ENCODE results near the gene EML6. TPM values are rescaled to one million over a fixed set of nuclear protein-coding genes. Genes with fewer than 3 reads are reported as not detected.

The EML6 gene
- total and polyA plus RNA-seq, 2 of the 8 experiments (the other 6 are each of a cell fraction or from before 2014, with no cell fraction given): 1.2 to 1.6 TPM

GRCh38 chr2:54928719-54929118 is 205.3 kb downstream of the EML6 start:
- Histone ChIP-seq H2BK12ac (ENCODE audit: low read depth, low read length) (no peak overlapping the region), H3K4me2 (ENCODE audit: insufficient read depth in 1 of 2, low read depth in 2 of 2, low read length in 2 of 2) (no peak overlapping the region), H2AK5ac (ENCODE audit: low read depth, low read length) (no peak overlapping the region), H3K56ac (replicated peaks; ENCODE audit: insufficient read length, low read depth, low read length) (no peak overlapping the region), H2BK5ac (ENCODE audit: low read depth, low read length) (no peak overlapping the region), H3K4me1 (replicated peaks in 1 of 4; ENCODE audit: control insufficient read depth in 3 of 4, insufficient read depth in 4 of 4, low read length in 3 of 4) (no peaks in the 10 kb centered on the region), H3K27ac (ENCODE audit: low read depth, low read length) (no peak overlapping the region), H4K91ac (replicated peaks; ENCODE audit: insufficient read length, low read length) (no peak overlapping the region), H3K14ac (ENCODE audit: insufficient read length) (no peak overlapping the region), H3K18ac (ENCODE audit: extremely low read depth, low read length) (no peak overlapping the region), H4K20me1 (replicated peaks in 1 of 2; ENCODE audit: control insufficient read depth in 1 of 2, insufficient read depth in 2 of 2, low read length in 2 of 2) (no peaks in the 10 kb centered on the region), H4K8ac (ENCODE audit: extremely low read depth, insufficient read depth, low read length) (no peak overlapping the region), H2BK120ac (replicated peaks; ENCODE audit: low read depth, low read length) (no peak overlapping the region), H2AFZ (ENCODE audit: low read length) (no peak overlapping the region), H3K79me2 (ENCODE audit: control insufficient read depth in 1 of 2, insufficient read depth in 2 of 2, low read length in 2 of 2) (no peaks in the 10 kb centered on the region), H3K23ac (ENCODE audit: insufficient read length) (no peak overlapping the region), H3K4ac (replicated peaks; ENCODE audit: insufficient read length, low read depth, low read length) (no peak overlapping the region), H3K23me2 (ENCODE audit: low read depth, low read length) (no peaks in the 10 kb centered on the region; the same call in 1 of the 2 replicates), H2BK15ac (ENCODE audit: low read length) (no peak overlapping the region), H3K79me1 (ENCODE audit: low read depth, low read length) (no peaks in the 10 kb centered on the region), H3K9me3 (ENCODE audit: insufficient read depth in 2 of 2, low read depth in 1 of 2, low read length in 1 of 2) (no peaks in the 10 kb centered on the region), H4K5ac (ENCODE audit: insufficient read length, low read depth, low read length) (no peak overlapping the region), H3K36me3 (ENCODE audit: control insufficient read depth in 2 of 4, insufficient read depth in 4 of 4, low read length in 3 of 4) (no peaks in the 10 kb centered on the region), H3K27me3 (replicated peaks in 1 of 4; ENCODE audit: control insufficient read depth in 3 of 4, extremely low read depth in 1 of 4, insufficient read depth in 3 of 4, low read length in 3 of 4) (no peaks in the 10 kb centered on the region), H3K9ac (replicated peaks in 1 of 4; ENCODE audit: extremely low read depth in 1 of 4, low read depth in 3 of 4, low read length in 3 of 4) (no peak overlapping the region), H2BK20ac (ENCODE audit: low read length) (no peak overlapping the region), H3K4me3 (ENCODE audit: extremely low read depth in 1 of 4, insufficient read depth in 2 of 4, low read depth in 3 of 4, low read length in 4 of 4) (no peak overlapping the region)
- ChIA-PET POLR2A (ENCODE audit: partially characterized antibody) (no interaction called here), CTCF (ENCODE audit: partially characterized antibody) (no interaction called here)
- FAIRE-seq (no peak), DNase-seq (ENCODE audit: low read depth in 1 of 2, low spot score in 2 of 2) (no peak)
- 82% methylated on average over 4 of the region's 4 CpGs; no CpG with 5 or more reads in 1 of the 2 experiments for WGBS, 2 experiments (ENCODE audit: extremely low coverage in 1 of 2, insufficient coverage in 1 of 2, insufficient read length in 1 of 2, insufficient replicate concordance in 2 of 2, low coverage in 1 of 2, low lambda C conversion rate in 2 of 2, missing lambda C conversion rate in 1 of 2)
- TF ChIP-seq CBX5 (IDR thresholded peaks at IDR 0.05; ENCODE audit: low read depth, low read length): no peak
- no peak for TF ChIP-seq TAF1 (IDR thresholded peaks at IDR 0.05; ENCODE audit: low read depth, low read length)
- TF ChIP-seq SIX5 (IDR thresholded peaks at IDR 0.05; ENCODE audit: low read depth, low read length): no peak
- no peak for TF ChIP-seq ZNF274 (IDR thresholded peaks at IDR 0.05; ENCODE audit: borderline replicate concordance, extremely low read depth, low read length)
- no peak for TF ChIP-seq SIN3A (conservative IDR thresholded peaks at IDR 0.05 in 1 of 2, IDR thresholded peaks at IDR 0.05 in 1 of 2; ENCODE audit: low read depth in 1 of 2, low read length in 2 of 2)
- TF ChIP-seq KDM1A (IDR thresholded peaks at IDR 0.05; ENCODE audit: borderline replicate concordance, low read length): no peak
- TF ChIP-seq NRF1 (IDR thresholded peaks at IDR 0.05; ENCODE audit: low read depth, low read length): no peak
- TF ChIP-seq E2F6 (IDR thresholded peaks at IDR 0.05): no peak
- no peak for TF ChIP-seq SRF (IDR thresholded peaks at IDR 0.05; ENCODE audit: low read depth, low read length)
